ENCODE data around the gene FAM163B.

Gene FAM163B

GRCh38 chr9:133577737-133578112 is 31.5 kb downstream of the FAM163B start:
- H3K36me3 ChIP-seq = no peaks in the 10 kb centered on the region
- intact Hi-C loops (cut with DNase I; ENCODE audit: low total_unique reads) = no loop called here
- no peaks in the 10 kb centered on the region for H3K9me3 ChIP-seq
- H3K27me3 ChIP-seq = peaks cover 0 to 84% of the 10 kb centered on the region in 2 donors
- TF ChIP-seq CTCF (IDR thresholded peaks at IDR 0.05) = no peak
- no peak overlapping the region for H3K27ac ChIP-seq
- H3K4me3 ChIP-seq = no peak overlapping the region
- H3K4me1 ChIP-seq = peaks cover 0 to 8% (median 6%) of the 10 kb centered on the region in 4 donors
- no peak for DNase-seq

- no peak overlapping the region for H3K27ac ChIP-seq
- no peak for TF ChIP-seq CTCF (IDR thresholded peaks at IDR 0.05)
- no peak for DNase-seq
- intact Hi-C loops (cut with DNase I; ENCODE audit: low total_unique reads) = no loop called here
- H3K9me3 ChIP-seq = no peaks in the 10 kb centered on the region
- H3K4me3 ChIP-seq = no peak overlapping the region
- H3K4me1 ChIP-seq = peaks cover 0 to 14% (median 12%) of the 10 kb centered on the region in 4 donors
- H3K27me3 ChIP-seq = peaks cover 0 to 81% of the 10 kb centered on the region in 2 donors
- no peaks in the 10 kb centered on the region for H3K36me3 ChIP-seq
Observed at GRCh38 chr9:133576875-133577736, 32.1 kb downstream of the FAM163B start.

DNA sequence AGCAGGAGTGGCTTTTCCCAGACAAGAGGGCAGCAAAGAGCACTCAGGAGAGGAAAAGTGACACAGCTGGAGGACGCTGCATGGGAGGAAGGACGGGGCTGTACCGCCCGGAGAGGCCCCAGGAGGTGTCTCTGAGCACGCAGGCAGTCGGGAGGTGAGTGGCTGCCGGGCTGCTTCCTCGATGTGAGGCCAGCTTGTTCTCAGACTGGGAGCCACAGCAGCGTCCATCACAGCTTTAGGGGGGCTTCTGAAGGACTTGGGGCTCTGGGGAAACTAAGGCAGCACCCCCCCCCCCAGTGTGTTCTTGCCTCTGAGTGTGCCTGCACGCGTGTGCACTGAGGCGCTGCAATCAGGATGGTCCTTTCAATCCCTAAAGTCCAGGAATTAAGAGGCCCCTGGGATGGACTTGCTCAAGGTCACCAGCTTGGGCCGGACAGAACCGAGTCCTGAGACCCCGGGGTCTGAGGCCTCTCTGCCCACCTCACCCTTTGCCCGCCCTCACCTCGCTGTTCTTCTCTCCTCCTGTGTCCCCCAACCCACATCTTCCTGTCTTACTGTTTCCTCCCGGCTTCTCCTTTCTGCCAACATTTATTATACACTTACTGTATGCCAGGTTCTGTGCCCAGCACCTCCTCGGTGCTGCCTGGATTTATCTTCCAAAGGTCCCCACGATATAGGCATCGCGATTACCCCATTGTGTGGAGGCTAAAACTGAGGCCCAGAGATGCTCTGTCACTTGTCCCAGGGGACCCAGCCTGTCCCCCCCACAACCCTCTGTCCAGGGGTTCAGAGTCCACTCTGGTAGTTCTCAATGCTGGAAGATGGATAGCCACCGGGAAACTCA is 32.9 kb downstream of the FAM163B start:
- intact Hi-C loops (cut with DNase I; ENCODE audit: low total_unique reads) = no loop called here
- DNase-seq = no peak
- peaks cover 0 to 78% of the 10 kb centered on the region in 2 donors for H3K27me3 ChIP-seq
- no peaks in the 10 kb centered on the region for H3K36me3 ChIP-seq
- no peaks in the 10 kb centered on the region for H3K9me3 ChIP-seq
- H3K4me3 ChIP-seq = no peak overlapping the region
- H3K4me1 ChIP-seq = peaks cover 0 to 17% (median 14%) of the 10 kb centered on the region in 4 donors
- H3K27ac ChIP-seq = no peak overlapping the region
- TF ChIP-seq CTCF (IDR thresholded peaks at IDR 0.05) = no peak

- H3K27me3 ChIP-seq = peaks cover 0 to 82% of the 10 kb centered on the region in 2 donors
- no peak overlapping the region for H3K4me3 ChIP-seq
- peaks cover 0 to 17% (median 14%) of the 10 kb centered on the region in 4 donors for H3K4me1 ChIP-seq
- intact Hi-C loops (cut with DNase I; ENCODE audit: low total_unique reads) = no loop called here
- H3K9me3 ChIP-seq = no peaks in the 10 kb centered on the region
- no peak for TF ChIP-seq CTCF (IDR thresholded peaks at IDR 0.05)
- no peaks in the 10 kb centered on the region for H3K36me3 ChIP-seq
- H3K27ac ChIP-seq = no peak overlapping the region
- no peak for DNase-seq
Observed at GRCh38 chr9:133575186-133576030, 33.8 kb downstream of the FAM163B start.

GRCh38 chr9:133574771-133575170 is 34.4 kb downstream of the FAM163B start:
- TF ChIP-seq CTCF (IDR thresholded peaks at IDR 0.05) = no peak
- DNase-seq = no peak
- intact Hi-C loops (cut with DNase I; ENCODE audit: low total_unique reads) = no loop called here
- Histone ChIP-seq H3K9me3 (no peaks in the 10 kb centered on the region), H3K36me3 (no peaks in the 10 kb centered on the region), H3K4me3 (no peak overlapping the region), H3K27ac (no peak overlapping the region), H3K27me3 (peaks cover 0 to 80% of the 10 kb centered on the region in 2 donors), H3K4me1 (peaks cover 0 to 17% (median 14%) of the 10 kb centered on the region in 4 donors)
